Neural progenitor cell (in vitro differentiated cells): ENCODE measurements around the gene SLC10A7.

Experiments used
- CTCF ChIP-seq: fragments of 200-600 bp; sonication (generic); IDR thresholded peaks from 2 replicates; pipeline ENCODE4 v1.5.1; 2017; ENCODE audit warnings: antibody characterized with exemption, mild to moderate bottlenecking
- EZH2 ChIP-seq: fragments of 200-600 bp; sonication (generic); IDR thresholded peaks from 2 replicates; pipeline ENCODE4 v1.6.1; 2017; ENCODE audit warnings: antibody characterized with exemption, mild to moderate bottlenecking, moderate library complexity
- EZH2phosphoT487 ChIP-seq: fragments of 200-600 bp; sonication (generic); IDR thresholded peaks from 2 replicates; pipeline ENCODE4 v1.6.1; 2017; ENCODE audit warnings: antibody characterized with exemption

GRCh38 chr4:146288193-146288592 is 233.5 kb downstream of the SLC10A7 start:
- TF ChIP-seq CTCF (no peak), EZH2phosphoT487 (no peak), EZH2 (no peak)
